ENCODE results near the gene WWC2. TPM values are rescaled to one million over a fixed set of nuclear protein-coding genes. Genes with fewer than 3 reads are reported as not detected.

The WWC2 gene
- 42.5 and 55.5 TPM in 2 replicates for total RNA-seq (2014; rRNA removed; shearing (Covaris generic))

DNA sequence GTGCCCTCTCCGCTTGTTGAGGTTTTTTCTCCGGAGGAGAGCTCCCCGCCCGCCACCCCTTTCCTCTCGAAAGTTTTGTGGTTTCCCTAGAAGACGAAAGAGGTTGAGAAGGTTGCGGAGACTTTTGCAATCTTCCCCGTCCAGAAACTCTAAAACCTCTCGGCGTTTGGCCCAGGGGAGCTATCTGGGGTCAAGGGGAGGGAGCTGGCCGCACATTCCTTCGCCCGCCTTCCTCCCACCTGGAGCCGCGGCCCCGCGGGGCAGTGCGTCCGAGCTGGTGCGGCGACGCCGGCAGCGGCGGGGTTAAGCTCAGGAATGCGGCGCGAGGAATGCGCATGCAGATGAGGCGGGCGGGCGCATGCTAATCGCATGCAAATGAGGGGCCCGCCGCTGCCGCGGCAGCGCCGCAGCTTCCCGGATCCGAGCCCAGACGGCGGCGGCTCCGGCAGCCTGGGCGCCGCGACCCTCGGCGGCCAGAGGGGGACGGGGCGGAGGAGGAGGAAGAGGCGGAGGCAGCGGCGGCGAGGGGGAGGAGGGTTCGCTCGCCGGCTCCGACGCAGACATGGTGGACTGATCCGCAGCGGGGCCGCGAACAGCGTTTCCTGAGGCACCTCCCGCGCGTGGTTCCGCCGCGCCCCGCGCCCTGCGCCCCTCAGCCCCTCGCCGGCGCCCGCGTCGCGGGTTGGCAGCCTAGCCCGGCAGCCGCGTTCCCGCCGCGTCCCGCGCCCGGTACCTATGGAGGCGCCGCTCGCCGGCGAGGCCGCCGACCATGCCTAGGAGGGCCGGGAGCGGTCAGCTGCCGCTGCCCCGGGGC, at the start of gene WWC2:
TSS of gene WWC2 (plus strand) at position 535 of the 814 bp plus-strand sequence. CDS start at position 770, 235 bp downstream.
- Histone ChIP-seq H3K27ac (peak within 1 kb of the TSS; percentile 99), H3K27me3 (replicated peaks) (no peaks in the 10 kb centered on the region), H3K4me3 (peak within 1 kb of the TSS; percentile 99), H3K36me3 (peaks cover 13% of the 10 kb centered on the region), H3K9me3 (replicated peaks) (0 out of 2 replicates have a peak, but pooled peaks cover 3% of the 10 kb centered on the region), H3K4me1 (replicated peaks) (peaks cover 29% of the 10 kb centered on the region)
- peak; percentile 96 to 99 for DNase-seq (ENCODE audit: low read depth in 1 of 2, low spot score in 2 of 2)

DNA sequence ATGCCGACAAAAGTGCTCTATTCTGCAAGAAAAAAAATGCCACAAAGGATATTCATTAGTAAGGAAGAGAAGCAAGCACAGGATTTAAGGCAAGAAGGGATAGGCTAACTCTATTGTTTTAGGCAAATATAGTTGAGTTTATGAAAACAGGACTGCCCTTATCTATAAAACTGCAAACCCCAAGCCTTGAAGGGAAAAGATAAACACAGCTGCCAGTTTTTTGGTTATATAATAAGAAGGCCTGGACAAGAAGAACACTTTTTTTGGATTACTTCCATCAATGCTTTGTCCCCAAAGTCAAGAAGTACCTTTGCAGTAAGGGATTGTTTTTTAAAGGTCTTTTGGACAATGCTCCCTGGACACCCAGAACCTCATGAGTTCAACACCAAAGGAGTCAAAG, 45.4 kb upstream of the WWC2 start:
- H3K9me3 ChIP-seq (replicated peaks) = no peaks in the 10 kb centered on the region
- no peaks in the 10 kb centered on the region for H3K36me3 ChIP-seq

DNA sequence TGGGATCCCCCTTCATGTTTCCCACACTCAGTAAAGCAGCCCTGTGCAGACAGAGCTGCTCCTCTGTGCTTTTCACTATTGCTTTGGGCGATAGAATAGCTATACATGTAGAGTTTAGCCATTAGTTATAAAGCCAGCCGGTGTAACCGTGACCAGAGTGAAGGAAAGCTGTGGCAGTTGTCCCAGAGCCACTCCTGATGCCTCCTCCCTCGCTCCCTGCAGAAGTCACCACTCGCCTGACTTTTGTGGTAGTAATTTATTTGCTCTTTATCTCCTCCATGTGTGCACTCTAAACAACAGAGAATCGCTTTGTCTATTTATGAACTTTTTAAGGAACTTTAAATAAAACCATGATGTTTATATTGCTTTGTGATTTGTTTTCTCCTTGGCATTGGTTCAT, 41.8 kb upstream of the WWC2 start:
- no peaks in the 10 kb centered on the region for H3K36me3 ChIP-seq
- no peaks in the 10 kb centered on the region for H3K27me3 ChIP-seq (replicated peaks)
- no peak for DNase-seq (ENCODE audit: low read depth in 1 of 2, low spot score in 2 of 2)
- no peak overlapping the region for H3K27ac ChIP-seq
- peaks cover 4% of the 10 kb centered on the region; the same call in 1 of the 2 replicates for H3K9me3 ChIP-seq (replicated peaks)
- H3K4me3 ChIP-seq = no peak overlapping the region
- H3K4me1 ChIP-seq (replicated peaks) = 0 out of 2 replicates have a peak, but pooled peaks cover 3% of the 10 kb centered on the region

More for the DNA sequence above, 45.4 kb upstream of the WWC2 start:
- no peak overlapping the region for H3K27ac ChIP-seq
- 0 out of 2 replicates have a peak, but pooled peaks cover 3% of the 10 kb centered on the region for H3K4me1 ChIP-seq (replicated peaks)
- no peak overlapping the region for H3K4me3 ChIP-seq
- no peak for DNase-seq (ENCODE audit: low read depth in 1 of 2, low spot score in 2 of 2)
- H3K27me3 ChIP-seq (replicated peaks) = 0 out of 2 replicates have a peak, but pooled peaks cover 3% of the 10 kb centered on the region

DNA sequence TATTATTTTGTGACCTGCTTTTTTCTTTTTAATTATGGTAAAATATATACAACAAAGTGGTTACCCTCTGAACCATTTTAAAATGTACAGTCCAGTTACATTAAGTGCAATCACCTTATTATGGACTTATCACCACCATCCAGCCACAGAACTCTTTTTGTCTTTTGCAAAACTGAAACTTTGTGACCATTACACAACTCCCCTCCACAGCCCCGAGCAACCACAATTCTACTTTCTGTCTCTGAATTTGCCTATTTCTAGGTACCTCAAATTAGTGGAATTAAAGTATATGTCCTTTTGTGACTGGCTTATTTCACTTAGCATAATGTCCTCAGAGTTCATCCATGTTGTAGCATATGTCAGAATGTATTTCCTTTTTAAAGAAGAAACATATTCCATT, 39.3 kb upstream of the WWC2 start:
- H3K36me3 ChIP-seq = no peaks in the 10 kb centered on the region
- H3K9me3 ChIP-seq (replicated peaks) = peaks cover 4% of the 10 kb centered on the region; the same call in 1 of the 2 replicates
- H3K27me3 ChIP-seq (replicated peaks) = no peaks in the 10 kb centered on the region
- H3K4me1 ChIP-seq (replicated peaks) = 0 out of 2 replicates have a peak, but pooled peaks cover 3% of the 10 kb centered on the region
- H3K4me3 ChIP-seq = no peak overlapping the region
- DNase-seq (ENCODE audit: low read depth in 1 of 2, low spot score in 2 of 2) = no peak
- no peak overlapping the region for H3K27ac ChIP-seq

DNA sequence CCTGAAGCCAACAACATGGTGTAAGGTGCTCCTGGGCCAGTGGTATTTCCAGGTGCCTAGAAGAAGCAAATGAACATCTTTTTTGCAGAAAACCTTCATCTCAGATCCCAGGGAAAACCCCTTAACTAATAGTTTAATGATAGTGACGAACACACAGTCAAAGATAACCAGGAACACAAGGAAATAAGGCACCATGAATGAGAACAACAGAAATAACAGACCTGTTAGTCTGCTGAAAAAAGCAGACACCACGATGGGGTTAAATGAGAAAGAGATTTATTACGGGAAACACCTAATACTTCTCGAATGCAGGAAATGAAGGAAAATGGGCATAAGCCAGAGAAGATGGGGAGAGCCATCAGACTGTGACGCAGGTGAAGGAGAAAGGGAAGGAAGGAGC, 30.6 kb upstream of the WWC2 start:
- Histone ChIP-seq H3K4me3 (no peak overlapping the region), H3K9me3 (replicated peaks) (no peaks in the 10 kb centered on the region; the same call in 1 of the 2 replicates), H3K27ac (no peak overlapping the region), H3K36me3 (no peaks in the 10 kb centered on the region), H3K27me3 (replicated peaks) (no peaks in the 10 kb centered on the region), H3K4me1 (replicated peaks) (peaks cover 7% of the 10 kb centered on the region; the same call in 1 of the 2 replicates)
- no peak for DNase-seq (ENCODE audit: low read depth in 1 of 2, low spot score in 2 of 2)

DNA sequence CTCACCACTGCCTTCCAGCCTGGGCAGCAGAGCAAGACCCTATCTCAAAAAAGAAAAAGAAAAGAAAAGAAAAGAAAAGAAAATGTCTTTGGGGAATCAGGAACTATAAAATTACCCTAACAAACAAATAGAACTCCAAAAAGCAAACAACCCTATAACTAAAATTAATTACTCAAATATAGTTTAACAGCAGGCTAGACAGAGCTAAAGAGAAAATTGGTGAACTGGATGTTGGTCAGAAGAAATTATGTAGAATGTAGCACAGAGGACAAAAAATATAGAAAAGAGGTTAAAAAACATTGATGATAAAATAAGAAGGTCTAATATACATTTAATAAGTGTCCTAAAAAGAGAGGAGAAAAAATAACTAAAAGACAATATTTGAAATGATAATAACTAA, 27.8 kb upstream of the WWC2 start:
- Histone ChIP-seq H3K36me3 (no peaks in the 10 kb centered on the region), H3K4me1 (replicated peaks) (peaks cover 13% of the 10 kb centered on the region), H3K27ac (0 out of 2 replicates have a peak overlapping the region, but pooled peaks have one; percentile 15), H3K27me3 (replicated peaks) (no peaks in the 10 kb centered on the region), H3K4me3 (no peak overlapping the region), H3K9me3 (replicated peaks) (no peaks in the 10 kb centered on the region; the same call in 1 of the 2 replicates)
- DNase-seq (ENCODE audit: low read depth in 1 of 2, low spot score in 2 of 2) = no peak

DNA sequence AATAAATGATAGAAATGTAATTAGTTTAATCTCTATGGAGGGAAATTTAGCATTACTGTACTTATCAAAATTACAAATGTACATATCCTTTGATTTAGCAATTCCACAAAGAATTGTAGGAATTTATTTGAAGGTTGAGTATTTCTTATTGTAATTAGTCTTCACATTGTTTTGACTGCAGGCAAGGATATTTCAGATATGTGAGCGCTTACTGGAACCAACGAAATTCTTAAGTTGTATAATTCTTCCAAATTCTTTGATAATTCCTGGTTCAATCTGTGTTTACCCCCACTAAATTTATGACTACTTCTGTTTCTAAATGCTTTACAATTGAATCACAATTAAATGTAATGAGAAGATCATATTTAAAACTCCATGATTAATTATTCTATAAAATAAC, 26.9 kb upstream of the WWC2 start:
- H3K4me1 ChIP-seq (replicated peaks) = peaks cover 13% of the 10 kb centered on the region
- no peaks in the 10 kb centered on the region; the same call in 1 of the 2 replicates for H3K9me3 ChIP-seq (replicated peaks)
- H3K36me3 ChIP-seq = no peaks in the 10 kb centered on the region
- no peak for DNase-seq (ENCODE audit: low read depth in 1 of 2, low spot score in 2 of 2)
- no peak overlapping the region for H3K4me3 ChIP-seq
- H3K27me3 ChIP-seq (replicated peaks) = no peaks in the 10 kb centered on the region
- H3K27ac ChIP-seq = 0 out of 2 replicates have a peak overlapping the region, but pooled peaks have one; percentile 15

DNA sequence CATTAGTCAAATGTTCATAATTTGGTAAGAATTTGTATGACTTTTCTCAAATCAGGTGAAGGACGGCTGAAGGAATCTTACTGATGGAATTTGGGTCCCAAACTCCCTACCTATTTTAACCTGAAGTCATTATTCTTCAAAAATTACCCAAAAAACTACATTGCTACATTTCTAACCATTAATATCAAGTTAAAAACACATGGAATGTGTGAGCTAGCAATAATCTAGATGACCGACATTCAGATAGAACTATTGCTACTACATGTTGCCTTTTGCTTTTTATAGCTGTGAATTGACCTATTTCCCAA, 25.3 kb upstream of the WWC2 start:
- Histone ChIP-seq H3K27ac (no peak overlapping the region), H3K36me3 (no peaks in the 10 kb centered on the region), H3K4me3 (no peak overlapping the region), H3K4me1 (replicated peaks) (peaks cover 13% of the 10 kb centered on the region), H3K9me3 (replicated peaks) (no peaks in the 10 kb centered on the region; the same call in 1 of the 2 replicates), H3K27me3 (replicated peaks) (no peaks in the 10 kb centered on the region)
- no peak for DNase-seq (ENCODE audit: low read depth in 1 of 2, low spot score in 2 of 2)

DNA sequence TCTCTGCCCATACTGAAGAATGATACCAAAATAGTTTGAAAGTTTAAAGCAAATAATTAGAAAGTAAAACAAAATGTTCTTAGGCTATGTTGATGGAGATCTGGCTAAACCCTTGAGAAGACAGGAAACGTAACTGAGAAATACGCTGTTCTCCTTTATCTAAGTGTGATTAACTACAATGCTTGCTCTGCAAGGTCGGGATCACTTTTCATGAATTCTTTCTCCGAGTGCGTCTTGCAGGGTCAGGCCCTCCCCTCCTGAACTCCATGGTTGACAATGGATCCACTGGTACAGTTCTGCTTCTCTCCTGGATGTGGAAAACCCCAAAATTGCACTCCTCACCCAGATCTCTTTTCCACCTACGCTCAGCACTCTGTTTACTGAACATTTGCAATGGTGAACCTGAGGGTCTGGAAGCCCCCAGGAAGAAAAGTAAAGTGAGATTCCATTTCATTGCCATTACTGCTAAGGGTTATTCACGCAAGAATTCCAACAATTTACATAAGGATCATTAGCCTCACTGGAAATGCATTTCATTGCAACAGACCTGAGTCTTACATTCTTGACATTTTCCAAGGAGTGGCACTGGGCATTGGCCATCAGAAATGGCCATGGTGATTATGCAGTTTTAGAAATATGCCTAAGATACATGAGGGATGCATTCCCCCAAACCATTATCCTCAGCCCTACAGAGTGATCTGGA, 24.6 kb upstream of the WWC2 start:
- H3K36me3 ChIP-seq = no peaks in the 10 kb centered on the region
- H3K4me1 ChIP-seq (replicated peaks) = peaks cover 13% of the 10 kb centered on the region
- DNase-seq (ENCODE audit: low read depth in 1 of 2, low spot score in 2 of 2) = peak in 1 of 2 experiments; percentile 29
- no peaks in the 10 kb centered on the region for H3K9me3 ChIP-seq (replicated peaks)
- no peak overlapping the region for H3K27ac ChIP-seq
- no peak overlapping the region for H3K4me3 ChIP-seq
- H3K27me3 ChIP-seq (replicated peaks) = no peaks in the 10 kb centered on the region

DNA sequence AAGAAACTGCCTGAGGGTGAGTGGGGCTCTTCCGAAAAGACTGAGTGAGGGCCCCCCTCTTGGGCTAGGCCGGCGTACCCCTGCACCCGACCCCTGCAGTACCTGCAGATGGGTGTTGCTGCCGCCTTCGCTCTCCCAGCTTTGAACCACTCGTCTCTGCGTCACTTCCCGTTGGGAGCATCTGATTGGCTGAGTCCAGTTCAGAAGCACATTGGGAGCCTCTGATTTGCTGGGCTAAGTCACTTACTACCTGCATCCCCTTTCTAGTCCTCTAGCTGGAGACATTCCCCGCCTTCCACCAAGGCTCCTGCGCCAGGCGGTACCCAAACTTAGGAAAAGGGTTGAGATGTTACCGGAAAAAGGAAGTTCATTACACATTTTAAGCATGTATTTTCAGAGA, 20.4 kb upstream of the WWC2 start:
- Histone ChIP-seq H3K27me3 (replicated peaks) (no peaks in the 10 kb centered on the region), H3K36me3 (no peaks in the 10 kb centered on the region), H3K9me3 (replicated peaks) (no peaks in the 10 kb centered on the region), H3K4me1 (replicated peaks) (peaks cover 5% of the 10 kb centered on the region), H3K4me3 (no peak overlapping the region), H3K27ac (no peak overlapping the region)
- no peak for DNase-seq (ENCODE audit: low read depth in 1 of 2, low spot score in 2 of 2)

DNA sequence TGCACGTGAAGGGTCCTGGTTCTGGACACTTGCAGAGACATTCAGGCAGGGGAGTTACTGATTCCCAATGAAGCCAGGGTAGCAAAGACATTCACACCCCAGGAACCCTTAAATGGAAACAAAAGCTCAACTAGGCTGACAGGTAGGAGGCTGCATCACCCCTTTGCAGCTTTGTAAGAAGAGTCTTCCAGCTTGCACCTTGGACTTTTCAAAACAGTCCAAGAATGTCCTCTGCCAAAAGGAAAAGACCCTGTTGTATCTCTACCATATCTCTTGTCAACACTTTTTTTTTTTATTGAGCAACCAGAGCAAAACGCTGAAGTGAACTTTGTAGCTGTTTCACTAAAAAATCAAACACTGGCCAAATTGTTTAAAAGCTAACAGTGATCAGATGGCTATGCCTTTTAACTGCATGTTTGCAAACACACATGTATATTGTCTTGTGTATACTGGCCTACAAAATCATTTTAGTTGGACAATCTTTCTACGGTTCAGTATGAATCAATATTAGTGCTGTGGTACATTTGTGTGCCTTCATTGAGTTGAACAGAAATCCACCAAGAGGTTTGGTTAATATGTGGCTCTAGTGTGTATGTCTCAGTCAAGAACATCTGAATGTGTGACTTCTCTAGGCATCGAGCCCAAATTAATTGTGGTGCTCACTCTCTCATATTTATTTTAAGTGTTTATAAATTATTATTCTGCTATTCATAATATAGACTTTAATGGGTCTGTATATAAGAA, 18.5 kb upstream of the WWC2 start:
- H3K27me3 ChIP-seq (replicated peaks) = no peaks in the 10 kb centered on the region
- H3K36me3 ChIP-seq = no peaks in the 10 kb centered on the region
- no peak overlapping the region for H3K4me3 ChIP-seq
- no peak overlapping the region for H3K27ac ChIP-seq
- H3K9me3 ChIP-seq (replicated peaks) = no peaks in the 10 kb centered on the region
- H3K4me1 ChIP-seq (replicated peaks) = no peaks in the 10 kb centered on the region
- DNase-seq (ENCODE audit: low read depth in 1 of 2, low spot score in 2 of 2) = no peak

DNA sequence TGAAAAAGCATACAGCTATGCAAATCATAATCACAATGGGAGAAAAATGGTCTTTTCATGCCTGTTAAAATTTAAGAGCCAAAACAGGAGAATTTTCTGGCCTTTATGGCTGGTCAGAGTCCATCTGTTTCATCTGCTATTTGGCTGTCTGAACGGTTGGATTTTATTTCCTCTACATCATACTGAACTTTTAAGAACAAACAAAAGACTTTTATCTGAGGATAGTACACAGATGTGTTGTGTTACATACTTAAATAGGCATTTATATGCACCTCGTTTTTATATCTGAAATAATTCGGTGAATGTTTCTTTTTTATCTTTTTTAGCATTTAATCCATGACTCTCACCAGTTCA, 18.0 kb upstream of the WWC2 start:
- Histone ChIP-seq H3K9me3 (replicated peaks) (no peaks in the 10 kb centered on the region), H3K27me3 (replicated peaks) (no peaks in the 10 kb centered on the region), H3K27ac (no peak overlapping the region), H3K4me3 (no peak overlapping the region), H3K4me1 (replicated peaks) (no peaks in the 10 kb centered on the region), H3K36me3 (no peaks in the 10 kb centered on the region)
- DNase-seq (ENCODE audit: low read depth in 1 of 2, low spot score in 2 of 2) = no peak

DNA sequence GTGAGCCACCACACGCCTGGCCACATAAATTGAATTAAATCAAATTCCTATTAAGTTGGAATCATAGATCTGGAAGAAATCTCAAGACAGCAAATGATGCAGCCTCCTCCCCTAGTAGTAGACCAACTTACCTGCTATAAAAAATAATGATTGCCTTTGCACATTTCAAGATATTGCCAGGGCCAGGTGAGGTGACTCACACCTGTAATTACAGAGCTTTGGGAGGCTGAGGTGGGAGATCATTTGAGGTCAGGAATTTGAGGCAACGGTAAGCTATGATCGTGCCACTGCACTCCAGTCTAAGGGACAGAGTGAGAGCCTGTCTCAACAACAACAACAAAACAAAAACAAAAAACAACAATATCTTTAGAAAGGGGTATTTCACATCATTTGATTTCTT, 17.0 kb upstream of the WWC2 start:
- no peaks in the 10 kb centered on the region for H3K36me3 ChIP-seq
- H3K9me3 ChIP-seq (replicated peaks) = no peaks in the 10 kb centered on the region
- H3K27ac ChIP-seq = no peak overlapping the region
- H3K27me3 ChIP-seq (replicated peaks) = no peaks in the 10 kb centered on the region
- no peak for DNase-seq (ENCODE audit: low read depth in 1 of 2, low spot score in 2 of 2)
- H3K4me1 ChIP-seq (replicated peaks) = no peaks in the 10 kb centered on the region
- no peak overlapping the region for H3K4me3 ChIP-seq
